DND-41 (cell line): ENCODE results near the gene CALR.

ENCODE experiments used
- EZH2 ChIP-seq: IDR thresholded peaks from 3 replicates; pipeline ENCODE4 v1.6.1; 2012; ENCODE audit warnings: borderline replicate concordance, low read depth, mild to moderate bottlenecking, moderate library complexity, low read length, inconsistent platforms; ENCODE audit not compliant: severe bottlenecking
- TF ChIP-seq, protein P1 (sequence below): IDR thresholded peaks from 2 replicates; pipeline ENCODE4 v1.5.1; 2012; ENCODE audit warnings: borderline replicate concordance, low read length, moderate library complexity, mild to moderate bottlenecking; ENCODE audit not compliant: poor library complexity, severe bottlenecking; ENCODE audit errors: extremely low read depth

DNA sequence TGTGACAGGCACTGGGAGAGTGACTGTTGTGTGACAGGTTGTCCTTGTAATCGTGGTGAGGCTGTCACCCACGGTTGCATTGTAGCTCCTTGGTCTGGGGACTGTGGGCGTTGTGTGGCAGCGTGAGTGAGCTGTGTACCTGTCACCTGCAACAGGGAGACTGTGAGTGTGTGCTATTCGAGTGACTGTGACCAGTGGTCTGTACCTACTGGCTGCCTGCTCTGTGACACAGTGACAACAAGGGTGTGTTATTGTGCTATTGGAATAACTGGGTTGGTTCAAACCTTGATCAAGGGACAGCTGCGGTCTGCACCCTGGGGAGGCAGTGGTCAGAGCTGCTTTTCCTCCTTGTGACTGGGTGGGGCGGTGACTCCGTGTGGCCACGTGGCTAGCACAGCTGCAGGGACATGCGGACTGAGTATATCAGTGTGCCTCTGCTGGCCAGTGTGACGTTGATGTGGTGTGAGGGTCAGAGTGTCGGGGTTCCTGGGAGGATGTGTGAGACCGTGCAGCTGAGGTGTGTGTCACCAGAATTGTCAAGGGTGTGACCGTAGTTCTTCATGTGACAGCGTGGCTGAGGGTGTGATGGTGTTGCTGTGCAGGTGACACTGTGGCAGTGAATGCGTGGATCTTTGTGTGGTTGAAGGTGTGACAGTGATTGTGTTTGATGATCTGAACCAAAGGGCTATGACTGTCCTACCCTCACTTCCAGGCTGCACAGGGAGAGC, 46.8 kb downstream of the CALR start:
- TF ChIP-seq, protein P1, sequence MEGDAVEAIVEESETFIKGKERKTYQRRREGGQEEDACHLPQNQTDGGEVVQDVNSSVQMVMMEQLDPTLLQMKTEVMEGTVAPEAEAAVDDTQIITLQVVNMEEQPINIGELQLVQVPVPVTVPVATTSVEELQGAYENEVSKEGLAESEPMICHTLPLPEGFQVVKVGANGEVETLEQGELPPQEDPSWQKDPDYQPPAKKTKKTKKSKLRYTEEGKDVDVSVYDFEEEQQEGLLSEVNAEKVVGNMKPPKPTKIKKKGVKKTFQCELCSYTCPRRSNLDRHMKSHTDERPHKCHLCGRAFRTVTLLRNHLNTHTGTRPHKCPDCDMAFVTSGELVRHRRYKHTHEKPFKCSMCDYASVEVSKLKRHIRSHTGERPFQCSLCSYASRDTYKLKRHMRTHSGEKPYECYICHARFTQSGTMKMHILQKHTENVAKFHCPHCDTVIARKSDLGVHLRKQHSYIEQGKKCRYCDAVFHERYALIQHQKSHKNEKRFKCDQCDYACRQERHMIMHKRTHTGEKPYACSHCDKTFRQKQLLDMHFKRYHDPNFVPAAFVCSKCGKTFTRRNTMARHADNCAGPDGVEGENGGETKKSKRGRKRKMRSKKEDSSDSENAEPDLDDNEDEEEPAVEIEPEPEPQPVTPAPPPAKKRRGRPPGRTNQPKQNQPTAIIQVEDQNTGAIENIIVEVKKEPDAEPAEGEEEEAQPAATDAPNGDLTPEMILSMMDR: no peak
- no peak for TF ChIP-seq EZH2
